SU-DHL-6 (cell line): ENCODE measurements around the gene KRT80.

ENCODE experiments used
- CTCF ChIP-seq: fragments of 200-600 bp; sonication (generic); IDR thresholded peaks from one replicate; pipeline ENCODE4 v1.5.1; 2017; ENCODE audit warnings: antibody characterized with exemption, mild to moderate bottlenecking, low read length, moderate library complexity; ENCODE audit not compliant: insufficient read depth, poor library complexity, severe bottlenecking
- EZH2phosphoT487 ChIP-seq: fragments of 200-600 bp; sonication (generic), shearing (Covaris generic); conservative IDR thresholded peaks from 2 replicates; pipeline ENCODE4 v1.6.1; 2018; ENCODE audit warnings: mild to moderate bottlenecking, antibody characterized with exemption, low read length, moderate library complexity, mixed read lengths

- TF ChIP-seq CTCF, result no peak
- TF ChIP-seq EZH2phosphoT487, result no peak
These were observed 49.9 kb downstream of the KRT80 start for GRCh38 chr12:52141875-52142274.
